NCI-H1930 (cell line): ENCODE measurements around the gene BARX1.

Experiments
- DNase-seq, 2 experiments: peaks; one replicate each; lab custom pipeline; 2025; lab: John Stamatoyannopoulos, UW

BARX1 gene

DNA sequence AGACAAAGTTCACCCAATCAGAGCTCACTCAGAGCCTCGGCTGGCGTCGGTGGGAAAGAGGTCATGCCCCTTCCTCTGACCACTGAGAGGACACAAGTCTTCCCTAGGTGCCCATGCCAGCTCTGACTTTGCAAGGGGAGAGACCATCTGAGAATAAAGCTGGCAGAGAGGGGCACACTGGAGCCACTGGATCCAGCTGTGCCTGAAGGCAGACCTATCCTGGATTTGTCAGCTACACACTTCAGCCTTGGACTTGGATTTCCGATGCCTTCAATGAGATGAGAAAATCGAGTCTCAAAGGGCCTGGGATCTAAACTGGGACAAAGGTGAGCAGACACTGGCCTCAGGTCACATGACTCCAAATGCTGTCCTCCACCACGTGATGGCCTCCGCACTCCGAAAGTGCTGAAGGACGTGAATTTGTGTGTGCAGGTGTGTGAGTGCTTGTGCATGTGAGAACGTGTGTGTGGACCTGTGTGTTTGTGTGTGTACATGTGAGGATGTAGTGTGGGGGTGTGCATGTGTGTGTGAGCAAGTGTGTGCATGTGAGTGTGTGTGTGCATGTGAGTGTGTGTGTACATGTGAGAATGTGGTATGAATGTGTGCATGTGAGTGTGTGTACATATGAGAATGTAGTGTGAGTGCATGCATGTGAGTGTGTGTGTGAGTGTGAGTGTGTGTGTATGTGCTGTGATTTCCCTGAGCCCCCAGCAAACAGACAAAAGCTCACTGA is 37.9 kb downstream of the BARX1 start:
- no peak for DNase-seq

DNA sequence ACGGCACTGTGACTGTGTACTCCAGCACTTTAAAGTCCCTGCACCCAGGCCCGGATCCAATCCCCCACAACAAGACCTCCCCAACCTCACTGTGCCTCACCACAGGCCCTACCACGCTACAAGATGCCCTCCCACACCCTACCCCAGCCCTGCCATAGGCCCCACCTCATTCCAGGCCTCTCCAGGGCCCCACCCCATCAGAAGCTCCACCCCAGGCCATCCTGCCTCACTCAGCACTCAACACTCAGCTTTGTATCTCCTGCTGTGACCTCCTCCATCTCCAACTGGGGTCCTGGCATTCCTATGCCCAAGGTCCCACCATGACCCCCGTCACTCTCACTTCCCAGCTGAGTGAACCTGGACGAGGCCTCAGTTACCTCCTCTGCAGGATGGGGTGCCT is 38.8 kb downstream of the BARX1 start:
- no peak for DNase-seq

GRCh38 chr9:93911801-93912554 is 43.2 kb downstream of the BARX1 start:
- DNase-seq, result no peak

DNA sequence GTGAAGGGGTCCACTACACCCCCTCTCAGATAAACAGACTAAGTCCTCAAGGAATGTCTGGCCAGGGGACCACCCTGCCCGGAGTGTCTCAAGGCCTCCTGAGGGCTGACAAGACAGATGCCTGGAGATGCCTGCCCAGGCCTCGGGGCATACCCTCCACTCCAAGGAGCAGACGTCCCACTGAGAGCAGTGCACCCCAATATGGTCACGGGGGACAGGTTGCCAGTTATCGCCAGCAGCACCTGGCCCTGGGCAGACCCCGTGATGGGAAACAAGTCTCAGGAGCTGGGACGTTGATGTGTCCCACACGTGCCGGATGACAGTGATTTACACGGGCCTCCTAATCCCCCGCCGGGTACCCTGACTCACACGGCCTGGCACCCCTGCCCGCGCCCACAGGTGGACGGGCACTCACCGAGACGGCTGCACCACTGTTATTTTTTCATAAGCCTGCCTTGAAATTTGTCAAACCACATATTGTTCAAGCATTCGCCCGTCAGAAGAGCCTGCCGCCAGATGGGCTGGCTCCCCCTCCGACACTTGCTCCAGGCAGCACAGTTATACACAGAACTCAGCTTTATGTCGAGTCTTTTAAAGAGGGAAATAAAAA is 43.9 kb downstream of the BARX1 start:
- DNase-seq, result no peak

- DNase-seq, result no peak
These were observed 44.6 kb downstream of the BARX1 start for GRCh38 chr9:93910598-93910997.

GRCh38 chr9:93910196-93910595 is 45.0 kb downstream of the BARX1 start:
- DNase-seq, result no peak

DNA sequence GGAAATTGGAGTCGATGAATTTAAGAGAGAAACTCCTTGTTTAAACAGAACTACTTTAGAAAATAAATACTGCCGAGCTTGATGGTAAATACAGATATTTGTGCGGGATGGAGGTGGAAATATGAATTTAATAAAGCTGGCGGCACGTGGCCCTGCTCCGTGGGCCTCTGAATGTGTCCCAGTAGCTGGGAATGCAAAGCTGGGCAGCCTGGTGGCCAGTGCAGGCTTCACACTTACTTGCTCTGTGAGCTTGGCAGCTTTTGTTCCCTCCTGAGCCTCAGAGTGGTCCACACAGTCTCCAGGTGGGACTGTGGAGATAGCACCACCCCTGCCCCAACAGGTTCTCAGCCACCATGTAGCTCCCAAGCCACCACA is 45.9 kb downstream of the BARX1 start:
- DNase-seq, result no peak

DNA sequence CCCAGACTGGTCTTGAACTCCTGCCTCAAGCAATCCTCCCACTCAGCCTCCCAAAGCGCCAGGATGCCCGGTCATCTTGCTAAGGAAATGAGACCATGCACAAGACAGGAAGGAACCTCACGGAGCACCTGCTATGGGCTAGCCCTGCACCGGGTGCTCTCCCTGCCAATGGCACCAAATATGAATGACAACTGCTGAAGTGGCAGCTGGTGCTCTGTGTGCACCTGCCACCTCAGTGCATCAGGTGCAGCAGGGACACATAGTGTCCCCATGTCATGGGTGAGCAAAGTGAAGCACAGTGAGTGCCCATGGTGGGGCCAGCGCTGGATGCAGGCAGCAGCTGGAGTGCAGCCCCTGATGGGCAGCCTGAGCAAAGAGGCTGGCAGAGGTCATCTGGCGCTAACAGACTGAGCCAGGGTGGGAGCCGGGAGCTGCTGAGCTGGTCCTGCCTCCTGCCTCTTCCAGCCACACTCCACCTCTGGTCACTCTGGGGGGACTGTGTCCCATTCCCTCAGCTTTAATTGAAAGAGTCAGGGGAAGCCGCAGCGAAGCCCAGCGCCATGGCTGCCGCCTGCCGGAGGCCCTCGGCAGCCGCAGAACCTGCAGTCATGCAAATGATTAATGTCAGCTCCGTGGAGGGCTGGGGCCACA is 46.4 kb downstream of the BARX1 start:
- DNase-seq, result no peak

DNA sequence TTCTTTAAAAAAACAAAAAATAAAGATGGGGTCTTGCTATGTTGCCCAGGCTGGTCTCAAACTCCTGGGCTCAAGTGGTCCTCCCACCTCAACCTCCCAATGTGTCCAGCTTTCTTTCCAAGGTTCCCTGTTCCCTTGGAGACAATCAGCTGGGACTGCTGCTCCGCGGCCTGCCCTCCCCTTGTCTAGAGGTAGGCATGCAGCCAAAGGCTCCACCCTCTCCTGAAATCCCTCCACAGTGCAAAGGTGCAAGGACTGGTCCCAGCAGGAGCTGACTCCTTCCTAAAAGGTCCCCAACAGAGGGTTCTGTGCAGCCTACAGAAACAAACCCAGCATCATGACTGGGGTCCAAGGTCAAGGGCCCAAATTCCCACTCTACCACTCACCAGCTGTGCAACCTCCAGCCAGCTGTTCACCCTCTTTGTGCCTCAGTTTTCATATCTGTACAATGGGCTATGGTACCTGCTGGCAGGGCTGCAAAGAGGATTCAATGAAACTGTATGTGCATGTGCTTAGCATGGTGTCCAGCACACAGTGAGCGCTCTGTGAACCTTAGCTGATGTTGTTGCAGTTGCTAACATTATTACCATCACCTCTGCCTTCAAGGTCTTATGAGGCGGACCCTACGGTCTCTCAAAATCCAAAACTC is 47.5 kb downstream of the BARX1 start:
- DNase-seq, result no peak

DNA sequence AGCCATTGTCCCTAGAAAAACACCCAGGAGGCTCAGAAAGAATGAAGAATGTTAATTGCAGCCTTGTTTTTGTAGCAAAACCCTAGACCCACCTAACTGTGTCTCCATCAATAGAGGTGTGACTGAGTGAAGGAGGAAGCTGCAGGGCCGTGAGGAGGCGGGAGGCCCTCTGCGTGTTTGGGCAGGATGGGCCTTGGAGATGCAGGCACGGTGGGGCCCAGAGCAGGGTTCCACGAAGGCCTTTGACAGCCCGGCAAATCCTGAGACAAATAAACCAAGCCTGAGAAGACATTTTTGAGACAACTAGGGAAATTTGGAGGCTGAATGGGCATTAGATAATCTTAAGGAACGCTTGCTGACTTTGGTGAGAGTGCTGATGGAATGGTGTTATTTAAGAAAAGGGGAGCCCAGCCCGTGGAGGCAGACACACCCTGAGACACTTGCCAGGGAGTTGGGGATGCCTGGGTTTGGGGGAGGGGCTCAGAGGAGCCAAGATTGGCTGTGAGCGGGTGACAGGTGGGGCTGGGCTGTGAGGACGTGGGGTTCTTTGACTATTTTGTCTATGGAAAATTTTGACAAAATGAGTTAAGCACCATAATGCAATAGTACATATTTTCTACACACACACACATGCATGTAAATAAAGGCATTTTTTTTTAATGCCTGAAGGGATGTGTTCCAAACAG is 48.8 kb downstream of the BARX1 start:
- DNase-seq, result no peak

GRCh38 chr9:93905473-93906133 is 49.6 kb downstream of the BARX1 start:
- no peak for DNase-seq

DNA sequence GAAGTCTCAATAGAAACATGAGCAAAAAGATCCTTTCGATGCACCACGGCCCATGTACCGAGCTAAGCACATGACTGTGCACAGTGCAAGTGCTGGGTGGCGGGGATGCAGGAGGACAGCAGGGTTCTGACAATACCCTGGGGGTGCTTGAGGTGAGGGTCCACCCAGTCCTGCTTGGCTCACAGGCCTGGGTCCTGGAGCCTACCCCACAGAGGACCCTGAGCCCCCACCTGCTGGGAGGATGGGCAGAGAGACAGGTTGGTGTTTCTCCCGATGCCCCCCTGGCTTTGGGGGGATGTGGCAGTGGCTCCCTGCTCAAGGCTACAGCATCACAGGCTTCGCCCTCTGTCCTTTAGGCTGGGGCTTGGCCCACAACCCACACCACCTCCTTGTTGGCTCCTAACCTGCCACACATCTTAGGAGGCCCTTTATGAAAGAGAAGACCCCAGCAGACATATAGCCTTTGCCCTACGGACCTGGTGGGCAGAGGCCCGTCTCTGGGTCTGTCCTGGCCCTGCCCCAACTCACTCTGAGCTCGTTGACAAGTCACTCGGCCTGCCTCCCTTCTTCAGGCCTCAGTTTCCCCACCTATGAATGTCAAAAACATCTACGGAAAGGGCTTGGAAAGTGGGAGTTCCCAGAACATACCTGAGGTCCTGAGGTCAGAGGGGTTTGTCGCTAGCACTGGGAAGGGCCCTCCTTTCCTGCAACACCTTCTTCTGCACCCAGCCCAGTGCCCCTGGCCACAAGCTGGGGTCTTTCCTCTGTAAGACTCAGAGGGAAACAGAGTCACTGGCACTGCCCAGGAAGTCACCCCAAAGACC is 50.3 kb downstream of the BARX1 start:
- no peak for DNase-seq

DNA sequence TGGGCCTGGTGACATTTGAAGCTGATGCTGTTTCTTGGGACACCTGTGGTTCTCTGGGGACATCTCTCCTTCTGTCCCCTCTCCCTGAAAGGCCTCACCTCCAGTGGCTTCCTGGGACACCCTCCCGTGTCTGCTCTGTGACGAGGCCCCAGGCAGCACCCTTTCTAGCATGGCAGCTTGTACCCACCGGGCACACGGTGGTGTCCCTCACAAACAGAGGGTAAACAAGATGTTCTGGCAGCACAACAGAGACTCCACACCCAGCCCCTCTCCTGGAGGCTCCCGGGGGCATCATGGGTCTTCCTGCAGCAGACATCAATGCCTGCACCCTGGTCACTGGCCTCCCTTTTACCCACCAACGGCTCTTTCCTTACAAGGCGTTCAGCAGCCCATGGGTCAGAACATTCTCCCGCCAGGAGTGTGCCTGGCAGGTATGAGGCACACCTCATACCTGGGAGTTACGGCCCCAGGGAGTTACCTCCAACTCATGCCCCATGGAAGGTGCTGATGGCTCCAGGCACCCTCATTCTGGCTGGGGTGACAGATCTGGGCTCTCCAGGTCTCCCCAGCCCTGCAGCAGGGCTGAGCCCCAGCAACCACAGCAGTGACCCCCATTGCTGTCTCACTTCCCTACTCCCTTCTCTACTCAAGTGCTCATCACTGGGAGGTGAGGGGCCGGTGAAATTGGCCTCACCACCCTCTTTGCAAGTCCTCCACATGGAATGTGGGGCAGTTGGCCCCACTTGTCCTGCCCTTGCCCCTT is 51.1 kb downstream of the BARX1 start:
- DNase-seq, result no peak

- no peak for DNase-seq
These were observed 52.1 kb downstream of the BARX1 start for GRCh38 chr9:93902780-93903655.

GRCh38 chr9:93902051-93902779 is 52.9 kb downstream of the BARX1 start:
- DNase-seq, result no peak
